ENCODE measurements around the gene VGLL4.

The VGLL4 gene

DNA sequence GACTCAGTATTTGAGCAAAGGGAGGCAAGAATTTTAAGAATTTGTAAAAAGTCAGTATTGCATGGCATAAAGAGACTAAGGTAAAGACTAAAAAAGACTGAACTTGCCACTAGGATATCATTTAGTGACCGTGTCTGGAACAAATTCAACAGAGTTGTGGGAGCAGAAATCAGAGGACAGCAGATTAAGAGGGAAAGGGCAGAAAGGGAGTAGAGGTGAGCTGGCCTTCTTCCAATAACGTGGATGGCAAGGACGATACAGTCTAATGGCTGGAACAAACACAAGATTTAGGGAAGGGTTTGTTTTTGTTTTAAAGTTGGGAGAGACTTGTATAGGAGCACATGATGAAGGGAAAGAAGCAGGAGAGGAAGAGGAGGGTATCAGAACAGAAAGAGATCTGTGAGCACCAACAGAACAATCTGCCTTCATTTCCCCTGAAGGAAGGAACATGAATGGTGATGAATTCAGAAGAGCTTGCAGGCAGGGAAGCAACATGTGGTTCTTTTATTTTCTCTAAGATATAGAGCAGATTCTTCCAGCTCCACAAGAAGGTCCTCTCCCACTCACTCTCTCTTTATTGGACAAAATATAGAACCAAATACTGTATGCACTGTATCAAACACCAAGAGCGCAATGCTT is 8.6 kb downstream of the VGLL4 start:
- DNase-seq = no peak
- in situ Hi-C loops (cut with MboI; ENCODE audit: low pct_unique_long_range_greater_than_20kb, low sequenced_read_pairs) = no loop called here

DNA sequence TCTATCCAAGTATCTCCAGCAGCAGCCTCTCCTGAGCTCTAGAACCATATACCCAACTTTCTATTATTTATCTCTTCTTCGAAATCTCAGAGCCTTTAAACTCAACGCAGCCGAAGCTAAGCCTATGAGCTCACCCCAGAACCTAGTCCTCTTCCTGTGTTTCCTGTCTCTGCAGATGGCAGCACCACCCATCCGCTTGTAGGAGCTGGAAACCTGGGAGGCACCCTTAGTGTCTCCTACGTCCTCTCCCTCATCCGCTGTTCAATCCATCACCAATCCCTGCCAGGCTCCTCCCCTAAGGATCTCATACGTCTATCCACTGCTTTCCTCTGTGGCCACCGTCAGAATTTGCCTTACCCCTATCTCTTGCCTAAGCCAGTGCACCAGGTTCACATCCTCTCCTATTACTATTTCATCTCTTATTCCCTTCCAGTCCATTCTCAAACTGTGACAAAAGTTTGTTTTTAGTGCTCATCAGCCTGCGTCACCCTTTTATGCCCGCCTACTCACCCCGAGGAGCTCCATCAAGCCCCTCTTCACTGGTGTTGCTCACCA is 9.6 kb downstream of the VGLL4 start:
- DNase-seq = no peak
- in situ Hi-C loops (cut with MboI; ENCODE audit: low pct_unique_long_range_greater_than_20kb, low sequenced_read_pairs) = no loop called here

DNA sequence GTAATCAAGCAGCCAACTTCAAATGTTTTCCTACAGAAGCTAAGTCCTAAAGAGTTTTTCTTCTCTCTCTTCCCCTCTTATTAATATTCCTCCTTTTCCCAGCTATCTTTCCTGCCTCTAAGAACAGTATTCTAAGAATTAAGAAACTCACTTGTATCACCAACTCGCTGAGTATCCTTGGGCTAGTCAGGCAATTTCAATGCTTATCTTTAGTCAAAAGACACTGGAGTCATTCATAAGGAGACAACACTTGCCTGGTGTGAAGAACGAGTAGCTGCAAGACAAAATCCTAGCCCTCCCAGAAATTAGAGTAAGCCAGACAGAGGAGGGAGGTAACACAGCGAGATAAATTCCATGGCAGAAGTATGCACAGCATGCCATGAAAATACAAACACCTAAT is 10.7 kb downstream of the VGLL4 start:
- DNase-seq = no peak
- in situ Hi-C loops (cut with MboI; ENCODE audit: low pct_unique_long_range_greater_than_20kb, low sequenced_read_pairs) = no loop called here

DNA sequence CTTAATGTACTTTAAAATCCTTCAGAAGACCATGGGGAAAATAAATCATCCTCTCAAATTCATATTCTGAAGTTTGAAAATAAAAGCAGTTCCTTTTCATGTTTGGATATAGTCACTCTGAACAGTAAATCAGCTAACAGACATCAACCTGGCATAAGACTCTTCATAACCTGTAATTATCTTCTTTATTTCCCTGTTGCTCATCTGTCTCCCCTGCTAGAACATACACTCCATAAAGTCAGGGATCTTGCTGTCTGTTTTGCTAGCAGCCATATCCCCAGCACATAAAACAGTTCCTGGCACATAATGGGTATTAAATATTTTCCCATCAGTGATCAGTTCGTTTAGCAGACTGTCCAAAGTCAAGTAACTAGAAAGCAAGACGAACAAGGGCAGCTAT is 11.2 kb downstream of the VGLL4 start:
- DNase-seq = no peak
- in situ Hi-C loops (cut with MboI; ENCODE audit: low pct_unique_long_range_greater_than_20kb, low sequenced_read_pairs) = no loop called here

DNA sequence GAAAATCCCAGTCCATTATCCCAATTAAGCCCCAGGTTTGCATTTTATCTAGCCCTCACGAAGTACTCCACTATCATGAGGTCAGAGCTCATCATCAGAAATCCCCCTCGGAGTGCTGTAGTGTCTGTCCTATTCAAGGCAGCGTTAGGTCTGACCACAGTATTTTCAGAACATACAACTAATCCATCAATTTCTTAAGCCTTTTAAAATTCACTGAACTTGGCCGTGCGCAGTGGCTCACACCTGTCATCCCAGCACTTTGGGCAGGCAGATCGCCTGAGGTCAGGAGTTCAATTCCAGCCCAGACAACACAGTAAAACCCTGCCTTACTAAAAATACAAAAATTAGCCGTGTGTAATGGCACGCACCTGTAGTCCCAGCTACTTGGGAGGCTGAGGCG is 11.9 kb downstream of the VGLL4 start:
- no peak for DNase-seq
- in situ Hi-C loops (cut with MboI; ENCODE audit: low pct_unique_long_range_greater_than_20kb, low sequenced_read_pairs) = no loop called here

DNA sequence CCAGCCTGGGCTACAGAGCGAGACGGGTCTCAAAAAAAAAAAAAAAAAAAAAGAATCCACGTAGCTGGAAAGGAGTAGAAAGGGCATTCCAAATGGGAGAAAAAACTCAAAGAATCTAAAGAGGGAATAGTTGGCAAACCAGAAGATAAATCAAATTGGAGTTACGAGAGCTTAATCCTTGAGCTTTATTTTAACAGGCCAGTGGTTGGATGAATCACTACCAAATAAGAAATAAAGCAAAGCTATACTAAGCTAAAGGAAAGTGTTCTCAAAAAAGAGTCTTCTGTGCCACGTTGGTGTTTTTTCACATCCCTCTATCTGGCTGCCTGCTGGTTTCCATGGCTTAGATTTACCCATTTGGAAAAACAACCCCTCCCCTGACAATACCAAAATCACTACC is 14.0 kb downstream of the VGLL4 start:
- in situ Hi-C loops (cut with MboI; ENCODE audit: low pct_unique_long_range_greater_than_20kb, low sequenced_read_pairs) = no loop called here
- no peak for DNase-seq

DNA sequence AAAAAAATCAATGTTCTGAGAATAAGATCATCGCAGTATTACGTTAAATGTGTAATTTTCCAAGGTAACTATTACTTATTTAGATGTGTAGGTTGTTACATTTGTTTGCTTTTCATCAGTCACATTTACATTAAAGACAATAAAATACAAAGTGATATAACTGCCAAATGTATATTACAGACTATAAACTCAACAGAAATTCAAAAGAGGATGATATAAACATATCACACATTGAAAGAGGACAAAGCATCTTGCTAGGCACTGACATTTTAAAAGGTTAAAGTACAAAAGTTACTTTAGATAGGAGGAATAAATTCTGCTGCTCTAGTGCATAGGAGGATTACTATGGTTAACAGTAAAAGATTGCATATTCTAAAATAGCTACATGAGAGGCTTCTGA is 16.1 kb downstream of the VGLL4 start:
- DNase-seq = no peak
- in situ Hi-C loops (cut with MboI; ENCODE audit: low pct_unique_long_range_greater_than_20kb, low sequenced_read_pairs) = no loop called here

DNA sequence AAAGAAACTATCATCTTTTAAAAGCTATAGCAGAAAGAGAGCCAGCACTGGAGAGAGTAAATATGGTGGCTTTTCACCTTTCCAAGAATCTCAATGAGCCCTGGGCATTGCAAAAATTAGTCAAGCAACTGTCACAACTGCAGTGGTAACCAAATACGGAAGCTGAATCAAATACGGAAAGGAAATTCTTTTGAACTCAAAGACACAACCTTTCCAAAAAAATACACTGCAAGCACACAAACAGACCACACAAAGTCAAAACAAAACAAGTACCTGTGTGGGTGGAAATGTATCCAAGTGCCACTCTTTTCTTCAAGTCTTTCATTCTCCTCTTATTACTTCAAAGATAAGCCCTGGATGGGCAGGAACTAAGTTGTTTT is 17.6 kb downstream of the VGLL4 start:
- DNase-seq = no peak
- in situ Hi-C loops (cut with MboI; ENCODE audit: low pct_unique_long_range_greater_than_20kb, low sequenced_read_pairs) = no loop called here

DNA sequence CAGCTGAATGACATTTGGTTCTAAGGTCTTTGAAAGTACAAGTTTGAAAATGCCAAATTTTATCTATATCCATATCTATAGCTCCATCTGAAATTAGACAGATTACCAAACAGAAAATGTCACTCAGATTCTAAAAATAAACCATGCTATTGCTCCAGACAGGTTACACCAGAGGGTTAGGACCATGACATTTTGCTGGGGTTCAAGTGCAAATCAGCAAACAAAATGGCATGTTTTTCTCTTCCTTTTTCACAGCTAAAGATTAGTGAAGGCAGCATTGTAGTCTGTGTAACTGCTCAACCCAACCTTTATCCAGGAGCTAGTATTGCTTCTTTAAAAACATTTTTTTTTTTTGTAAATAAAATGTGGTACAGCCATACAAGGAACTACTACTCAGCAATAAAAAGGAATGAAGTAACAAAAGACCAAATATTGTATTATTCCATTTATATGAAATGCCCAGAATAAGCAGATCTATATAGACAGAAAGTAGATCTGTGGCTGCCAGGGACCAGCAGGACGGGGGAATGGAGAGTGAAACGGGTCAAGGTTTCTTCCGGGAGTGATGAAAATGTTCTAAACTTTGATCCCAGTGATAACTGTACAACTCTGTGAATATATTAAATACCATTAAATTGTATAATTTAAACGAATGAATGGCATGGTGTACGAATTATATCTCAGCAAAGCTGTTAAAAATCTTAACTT is 18.2 kb downstream of the VGLL4 start:
- DNase-seq = no peak
- in situ Hi-C loops (cut with MboI; ENCODE audit: low pct_unique_long_range_greater_than_20kb, low sequenced_read_pairs) = no loop called here

DNA sequence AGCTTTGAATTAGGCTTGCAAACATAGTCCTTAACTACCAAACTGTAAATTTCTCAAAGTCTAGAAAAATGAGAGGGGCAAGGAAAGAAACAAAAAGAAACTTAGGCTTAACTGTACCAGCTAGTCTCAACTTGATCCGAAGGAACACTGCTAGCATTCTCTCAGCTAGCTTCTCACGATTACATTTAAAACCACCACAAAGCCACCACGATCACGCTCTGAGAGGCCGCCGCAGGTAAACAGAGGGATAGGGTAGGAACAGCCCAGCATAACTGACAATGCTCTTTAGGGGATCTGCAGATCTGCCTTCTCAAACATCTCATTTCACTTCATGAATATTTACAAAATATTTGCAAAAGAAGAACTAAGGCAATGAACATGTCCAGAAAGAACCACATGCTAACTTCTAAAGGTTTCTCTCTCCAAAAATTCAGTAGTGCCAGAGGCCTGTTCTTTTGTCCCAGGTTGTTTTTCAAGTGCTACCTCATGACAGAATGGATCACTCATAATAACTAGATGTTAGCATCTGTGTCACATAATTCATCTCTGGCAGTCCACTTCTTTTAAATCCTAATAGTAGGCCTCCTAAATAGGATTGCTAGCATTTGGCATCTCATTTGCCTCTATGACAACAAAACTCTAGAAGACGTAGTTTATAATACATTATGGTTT is 18.9 kb downstream of the VGLL4 start:
- no peak for DNase-seq
- in situ Hi-C loops (cut with MboI; ENCODE audit: low pct_unique_long_range_greater_than_20kb, low sequenced_read_pairs) = no loop called here

DNA sequence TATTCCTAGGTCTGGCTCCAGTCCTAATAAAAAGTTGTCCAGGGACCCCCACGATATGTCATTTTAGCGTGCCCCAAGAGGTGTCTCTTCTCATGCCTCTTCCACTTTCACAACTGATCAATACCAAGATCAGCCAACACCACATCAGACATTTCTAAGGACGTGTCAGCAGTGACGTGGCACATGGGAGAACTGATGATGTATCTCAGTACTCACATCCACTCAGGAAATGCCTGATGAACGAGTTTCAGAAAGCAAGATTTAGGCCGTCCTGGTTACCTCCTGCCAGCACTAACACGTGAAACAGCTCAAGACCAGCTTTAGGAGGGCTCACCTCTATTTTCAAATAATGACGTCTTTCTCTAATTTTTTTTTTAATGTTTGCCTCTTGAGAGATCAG is 19.6 kb downstream of the VGLL4 start:
- in situ Hi-C loops (cut with MboI; ENCODE audit: low pct_unique_long_range_greater_than_20kb, low sequenced_read_pairs) = no loop called here
- no peak for DNase-seq

DNA sequence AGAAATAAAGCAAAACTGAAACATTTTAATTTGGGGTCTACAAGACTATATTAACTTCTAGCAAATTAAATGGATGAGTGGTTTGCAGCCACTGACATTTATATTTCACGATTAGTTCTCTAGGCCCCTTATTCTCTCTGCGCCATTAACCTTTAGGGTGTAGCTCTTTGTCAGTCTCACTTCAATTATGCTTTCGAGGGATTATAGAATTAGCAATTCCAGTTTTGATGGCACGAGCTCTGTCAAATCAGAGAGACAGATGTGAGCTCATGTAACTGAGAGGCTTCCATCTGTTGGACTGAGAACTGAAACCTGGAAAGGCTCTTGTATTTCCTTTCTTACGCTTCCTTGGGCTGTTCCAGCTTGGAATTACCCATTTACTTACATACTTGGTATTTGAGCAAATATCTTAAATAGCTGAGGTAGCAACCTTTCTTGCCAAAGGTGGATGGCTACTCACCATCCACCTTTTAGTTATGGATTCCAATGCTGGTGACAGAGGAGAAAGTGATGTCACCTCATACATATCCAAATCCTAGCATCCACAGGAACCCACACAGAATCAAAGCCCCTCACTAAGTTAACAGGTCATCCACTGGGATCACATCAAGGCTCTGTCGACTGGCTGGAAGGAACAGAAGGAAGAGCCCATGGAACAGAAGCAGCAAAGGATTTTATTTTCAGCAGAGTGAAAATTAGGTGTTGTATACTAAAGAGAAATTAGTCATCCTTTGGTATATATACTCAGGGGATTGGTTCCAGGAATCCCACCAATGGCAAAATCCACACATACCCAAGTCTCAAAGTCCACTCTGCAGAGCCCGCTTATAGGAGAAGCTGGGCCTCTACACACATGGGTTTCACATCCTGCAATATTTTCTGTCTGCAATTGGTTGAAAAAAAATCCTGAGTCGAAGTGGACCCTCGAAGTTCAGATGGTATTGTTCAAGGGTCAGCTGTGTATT is 20.8 kb downstream of the VGLL4 start:
- in situ Hi-C loops (cut with MboI; ENCODE audit: low pct_unique_long_range_greater_than_20kb, low sequenced_read_pairs) = no loop called here

DNA sequence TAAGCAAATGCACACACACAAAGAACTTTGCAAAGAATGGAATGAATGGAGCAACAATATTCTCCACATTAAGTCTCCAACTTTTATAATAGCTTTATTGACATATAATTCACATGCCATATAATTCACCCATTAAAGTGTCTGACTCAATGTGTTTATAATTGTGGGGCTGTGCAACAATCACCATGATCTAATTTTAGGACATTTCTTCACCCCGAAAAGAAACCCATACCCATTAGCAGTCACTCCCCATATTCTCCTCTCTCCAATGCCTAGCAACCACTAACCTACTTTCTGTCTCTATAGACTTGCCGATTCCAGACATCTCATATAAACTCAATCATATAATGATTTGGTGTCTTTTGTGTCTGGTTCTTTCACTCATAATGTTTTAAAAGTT is 22.6 kb downstream of the VGLL4 start:
- in situ Hi-C loops (cut with MboI; ENCODE audit: low pct_unique_long_range_greater_than_20kb, low sequenced_read_pairs) = no loop called here
- no peak for DNase-seq

More for the DNA sequence above, 20.8 kb downstream of the VGLL4 start:
- no peak for DNase-seq

DNA sequence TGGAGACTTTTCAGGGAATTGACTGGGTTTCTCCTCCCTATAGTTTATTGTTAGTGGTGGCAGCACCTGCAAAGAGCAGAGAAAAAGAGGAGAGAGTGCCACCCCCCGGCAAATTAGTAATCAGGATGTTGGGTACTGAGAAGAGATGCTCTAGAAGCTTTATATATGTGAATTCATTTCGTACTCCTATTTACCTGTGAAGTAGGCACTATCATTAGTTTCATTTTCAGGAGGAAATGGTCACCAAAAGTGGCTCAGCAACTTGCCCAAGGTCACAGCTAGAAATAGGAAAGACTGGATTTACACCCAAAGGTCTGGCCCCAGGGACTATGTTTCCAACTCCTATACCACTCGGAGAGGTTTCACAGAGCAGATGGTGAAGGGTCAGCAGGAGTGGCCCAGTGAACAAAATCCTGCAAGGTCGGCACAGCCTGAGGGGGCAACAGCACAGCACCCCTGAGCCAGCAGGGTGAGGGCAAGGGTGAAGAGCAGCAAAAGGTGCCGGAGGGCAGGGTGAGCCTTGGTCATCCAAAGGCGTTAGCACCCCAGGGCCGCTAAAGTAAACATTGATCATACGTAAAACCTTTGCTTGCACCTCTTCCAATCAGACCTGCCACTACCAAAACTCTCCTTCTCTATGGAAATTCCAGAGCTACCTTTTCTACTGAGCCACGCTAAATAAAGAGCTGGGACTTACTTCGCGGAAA is 23.6 kb downstream of the VGLL4 start:
- in situ Hi-C loops (cut with MboI; ENCODE audit: low pct_unique_long_range_greater_than_20kb, low sequenced_read_pairs) = no loop called here
- DNase-seq = no peak

DNA sequence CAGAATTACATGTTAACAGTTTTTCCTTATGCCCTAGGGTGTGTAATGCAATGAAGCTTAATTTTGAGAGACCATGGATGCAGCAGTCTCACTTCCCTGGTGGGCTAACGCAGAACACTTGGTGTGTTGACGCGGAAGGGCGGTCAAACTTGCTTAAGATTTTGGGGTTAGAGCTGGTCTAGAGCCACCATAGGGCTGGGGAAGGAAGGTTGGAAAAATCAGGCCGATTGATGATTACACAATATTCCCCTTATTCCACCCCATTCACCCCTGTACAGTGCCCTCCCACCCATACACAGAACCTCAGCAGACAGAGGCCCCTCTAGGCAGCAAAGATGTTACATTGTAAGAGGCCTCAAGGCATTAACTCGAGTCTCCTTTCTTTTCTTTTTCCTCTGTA is 24.3 kb downstream of the VGLL4 start:
- in situ Hi-C loops (cut with MboI; ENCODE audit: low pct_unique_long_range_greater_than_20kb, low sequenced_read_pairs) = no loop called here
- DNase-seq = no peak

DNA sequence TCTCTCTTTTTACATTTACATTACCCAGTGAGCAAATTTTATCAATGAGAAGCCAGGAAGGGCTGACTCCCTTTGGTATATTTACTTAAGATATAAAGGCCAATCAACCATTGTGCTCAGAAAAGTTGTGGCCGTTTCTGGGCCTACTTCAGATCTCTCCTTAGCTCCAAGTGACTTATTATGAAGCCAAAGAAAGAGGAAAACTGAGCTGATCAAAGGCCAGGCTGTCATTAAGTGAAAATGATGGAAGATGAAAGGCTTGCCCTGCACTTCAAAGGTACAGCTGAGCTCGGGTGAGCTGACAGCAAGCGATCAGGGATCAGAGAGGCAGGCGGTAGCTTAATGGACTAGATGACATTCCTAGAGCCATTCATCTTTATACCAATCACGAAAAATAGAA is 24.8 kb downstream of the VGLL4 start:
- DNase-seq = no peak
- in situ Hi-C loops (cut with MboI; ENCODE audit: low pct_unique_long_range_greater_than_20kb, low sequenced_read_pairs) = no loop called here

DNA sequence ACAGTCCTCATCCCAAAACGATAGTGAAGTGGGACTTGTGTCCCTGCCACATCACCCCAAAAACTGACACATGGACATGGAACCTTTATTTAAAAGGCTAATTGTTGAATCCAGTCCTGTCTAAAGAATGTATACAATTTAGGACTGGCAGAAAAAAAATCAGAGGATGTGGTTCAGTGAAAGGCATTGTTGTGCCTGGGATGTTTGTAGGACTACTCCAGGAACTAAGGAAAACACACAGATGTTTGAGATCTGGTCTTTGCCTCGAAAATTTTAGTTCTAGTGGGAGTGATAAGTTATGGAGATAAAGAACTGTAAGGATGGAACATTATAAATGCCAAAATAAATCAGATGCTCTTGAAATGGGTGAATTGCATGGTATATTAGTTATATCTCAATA is 27.2 kb downstream of the VGLL4 start:
- no peak for DNase-seq
- in situ Hi-C loops (cut with MboI; ENCODE audit: low pct_unique_long_range_greater_than_20kb, low sequenced_read_pairs) = no loop called here

DNA sequence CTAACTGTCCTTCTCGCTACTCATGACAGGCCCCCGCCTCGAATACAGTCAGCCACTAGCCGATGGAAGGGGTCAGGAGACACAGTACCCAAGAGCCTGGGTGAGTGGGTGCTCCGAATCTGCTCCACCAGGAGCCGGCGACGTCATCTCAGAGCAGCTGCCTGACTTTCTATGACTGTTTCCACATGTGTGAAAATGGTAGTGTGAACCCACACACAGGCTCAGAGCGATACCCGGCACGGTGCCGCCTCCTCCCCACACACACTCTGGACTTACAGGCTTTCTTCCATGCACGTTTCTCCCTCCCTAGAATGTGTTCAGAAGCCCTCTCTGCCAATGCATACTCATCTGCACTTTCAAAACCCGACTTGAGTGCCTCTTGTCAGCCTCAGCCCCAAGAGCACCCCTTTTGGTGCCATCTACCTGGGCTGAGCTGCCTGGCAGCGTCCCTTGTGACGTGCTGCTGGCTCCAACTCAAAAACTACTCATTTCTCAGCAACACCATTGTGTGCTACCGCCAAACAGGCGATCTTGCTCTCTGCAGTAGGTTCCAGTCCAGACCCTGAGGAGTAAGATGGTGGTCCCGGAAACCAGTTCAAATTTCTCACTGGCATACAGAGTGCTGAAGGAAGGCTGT is 29.7 kb downstream of the VGLL4 start:
- no peak for DNase-seq
- in situ Hi-C loops (cut with MboI; ENCODE audit: low pct_unique_long_range_greater_than_20kb, low sequenced_read_pairs) = no loop called here

Measured in KBM-7 (cell line).